GM21737 (cell line): Measurements from ENCODE around the gene WNT9A.
A peak's percentile ranks its signal among the peaks of the same experiment; 100 is the strongest.

ENCODE experiments used
- ATAC-seq: cut with Tn5 transposase; IDR thresholded peaks from one replicate; pipeline ENCODE4 v1.9.1; 2021; ENCODE audit warnings: mild to moderate bottlenecking, moderate library complexity; ENCODE audit not compliant: unreplicated experiment

WNT9A gene

DNA sequence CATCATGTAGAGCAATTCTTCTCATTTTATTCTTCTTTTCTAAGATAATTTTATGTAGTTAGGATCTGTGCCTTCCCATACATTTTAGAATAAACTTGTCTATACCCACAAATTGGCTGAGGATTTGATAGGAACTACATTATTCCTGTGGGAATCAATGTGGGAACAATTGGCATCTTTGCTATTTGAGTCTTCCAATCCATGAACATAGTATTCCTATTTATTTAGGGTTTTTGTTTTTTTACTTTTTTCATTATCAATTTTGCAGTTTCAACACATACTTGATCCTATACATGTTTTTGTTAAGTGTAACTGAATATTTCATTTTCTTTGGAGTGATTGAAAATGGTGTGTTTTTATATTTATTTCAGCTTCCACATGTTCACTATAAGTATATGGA lies 8.1 kb upstream of the WNT9A start:
- no peak for ATAC-seq

GRCh38 chr1:227954163-227954850 lies 6.6 kb upstream of the WNT9A start:
- ATAC-seq = no peak

GRCh38 chr1:227953022-227953412 lies 5.3 kb upstream of the WNT9A start:
- no peak for ATAC-seq

GRCh38 chr1:227952374-227953021 lies 4.8 kb upstream of the WNT9A start:
- ATAC-seq = no peak

GRCh38 chr1:227951624-227952373 lies 4.1 kb upstream of the WNT9A start:
- ATAC-seq = no peak

- ATAC-seq = no peak
These were observed 3.1 kb upstream of the WNT9A start for GRCh38 chr1:227950735-227951346.

- no peak for ATAC-seq
These were observed 2.4 kb upstream of the WNT9A start for GRCh38 chr1:227949954-227950734.

DNA sequence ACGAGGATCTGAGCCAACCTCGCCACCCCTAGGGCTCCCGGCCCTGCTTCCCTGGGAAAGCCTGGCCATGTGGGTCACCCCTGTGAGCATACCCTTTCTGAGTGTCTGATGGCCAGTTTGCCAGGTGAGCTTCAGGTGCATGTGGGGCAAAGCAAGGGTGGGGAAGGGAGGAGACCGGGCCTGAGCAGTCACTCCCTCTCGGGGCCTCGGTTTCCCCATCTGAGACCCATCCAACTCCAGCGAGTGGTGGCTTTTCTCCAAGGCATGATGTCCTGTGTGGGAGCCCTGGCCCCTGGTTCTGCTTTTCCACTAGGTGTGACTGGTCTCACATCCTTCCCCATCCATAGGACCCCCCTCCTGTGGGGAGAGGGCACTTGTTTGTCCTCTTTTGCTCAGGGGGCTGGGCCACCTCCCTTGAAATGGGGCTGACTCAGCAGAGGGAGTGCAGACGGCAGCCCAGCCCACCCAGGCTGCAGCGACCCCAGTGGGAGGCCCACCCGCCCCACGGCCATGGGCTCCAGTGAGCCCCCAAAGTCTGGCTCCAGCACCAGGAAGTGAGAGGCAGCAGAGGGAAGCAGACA lies 1.7 kb upstream of the WNT9A start:
- no peak for ATAC-seq

GRCh38 chr1:227948493-227949260 lies 945 bp upstream of the WNT9A start:
- no peak for ATAC-seq

DNA sequence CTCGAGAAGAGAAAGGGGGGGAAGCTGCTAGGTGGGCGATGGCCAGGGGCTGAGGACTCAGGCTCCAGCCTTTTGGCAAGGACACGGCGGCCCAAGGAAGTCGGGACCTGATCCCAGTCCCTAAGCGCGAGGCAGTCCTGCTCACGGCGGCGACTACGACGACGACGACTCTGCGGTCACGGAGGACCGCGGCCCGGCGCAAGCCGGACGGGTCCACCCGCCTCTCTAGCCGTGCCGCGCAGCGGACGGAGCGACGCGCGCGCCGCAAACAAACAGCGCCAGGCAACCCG lies 401 bp downstream of the WNT9A start:
- no peak for ATAC-seq

- peak; percentile 68 for ATAC-seq
These were observed 927 bp downstream of the WNT9A start for GRCh38 chr1:227946624-227947385.

- ATAC-seq = peak; percentile 31
These were observed 1.7 kb downstream of the WNT9A start for GRCh38 chr1:227945891-227946623.

DNA sequence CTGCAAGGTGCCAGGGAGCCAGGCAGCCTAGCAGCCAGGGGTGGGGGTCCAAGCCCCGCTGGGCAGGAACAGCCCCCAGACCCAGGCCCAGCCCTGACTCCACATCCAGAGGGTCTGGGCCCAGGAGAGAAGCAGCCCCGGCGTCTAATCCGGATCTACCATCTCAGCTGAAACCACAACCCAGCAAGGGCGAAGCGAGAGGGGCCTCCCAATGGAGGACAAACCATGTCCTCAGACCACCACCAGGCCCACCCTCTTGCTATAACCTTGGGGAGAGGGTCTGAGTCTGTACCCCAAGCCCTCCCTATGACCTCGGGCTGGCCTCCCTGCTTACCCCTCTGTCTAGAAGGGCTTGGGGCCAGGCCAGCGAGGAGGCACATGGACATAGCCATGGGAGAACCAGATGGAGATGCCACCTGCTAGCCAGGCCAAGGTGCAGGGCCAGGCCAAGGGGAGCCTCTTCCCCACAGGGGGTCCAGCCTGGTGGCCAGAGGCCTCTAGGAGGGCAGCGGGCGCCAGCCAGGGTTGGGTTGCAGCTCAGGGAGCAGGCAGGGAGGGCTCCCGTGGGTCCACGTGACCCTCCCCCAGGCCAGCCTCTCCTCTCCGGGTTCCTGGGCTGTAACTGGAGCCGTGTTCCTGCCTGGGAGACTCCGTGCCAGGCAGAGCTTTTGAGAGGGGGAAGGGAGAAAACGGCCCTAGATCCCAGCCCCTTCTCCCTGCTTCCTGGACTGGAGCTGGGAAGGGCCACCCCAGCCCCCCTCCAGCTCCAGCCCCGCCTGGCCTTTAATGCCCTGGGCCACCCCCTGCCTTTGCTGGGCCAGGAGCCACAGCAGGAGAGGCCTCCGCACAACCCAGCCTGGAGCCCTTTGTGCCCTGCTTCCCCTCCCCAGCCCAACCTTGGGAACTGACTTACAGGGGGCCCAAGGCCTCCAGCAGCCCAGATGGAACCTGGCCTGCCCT lies 2.5 kb downstream of the WNT9A start:
- no peak for ATAC-seq

GRCh38 chr1:227944090-227944930 lies 3.4 kb downstream of the WNT9A start:
- no peak for ATAC-seq

GRCh38 chr1:227943381-227944089 lies 4.2 kb downstream of the WNT9A start:
- no peak for ATAC-seq

GRCh38 chr1:227942716-227943261 lies 4.9 kb downstream of the WNT9A start:
- no peak for ATAC-seq
